Activated gamma-delta T cell (primary cell): Measurements from ENCODE around the gene DNAH8.

ENCODE experiments used
- DNase-seq: peaks from one replicate; lab custom pipeline; 2025; lab: John Stamatoyannopoulos, UW

DNAH8 gene

GRCh38 chr6:38796850-38797249, 81.7 kb downstream of the DNAH8 start:
- DNase-seq: no peak

DNA sequence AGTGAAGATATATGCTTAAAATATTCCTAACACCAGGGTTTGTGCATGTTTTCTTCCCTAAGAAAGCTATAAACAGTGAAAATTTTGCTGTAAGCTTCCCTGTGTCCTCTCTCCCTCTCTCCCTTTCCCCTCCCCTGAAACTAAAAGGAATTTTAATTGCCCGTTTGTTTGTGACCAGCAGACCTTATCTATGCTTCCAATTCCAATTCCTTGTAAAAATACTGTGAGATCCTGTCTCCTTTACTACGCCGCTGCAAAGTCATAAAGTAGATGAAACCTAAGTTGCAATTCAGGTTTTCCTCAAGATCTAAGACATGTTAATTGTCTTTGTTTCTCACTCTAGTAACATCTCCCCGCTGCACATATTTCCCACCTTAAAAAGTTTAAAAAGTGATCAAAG, 82.3 kb downstream of the DNAH8 start:
- no peak for DNase-seq

GRCh38 chr6:38799529-38800184, 84.5 kb downstream of the DNAH8 start:
- no peak for DNase-seq

- no peak for DNase-seq
Measured at GRCh38 chr6:38801305-38801704, 86.2 kb downstream of the DNAH8 start.

- DNase-seq: no peak
Measured at GRCh38 chr6:38802497-38802896, 87.4 kb downstream of the DNAH8 start.

DNA sequence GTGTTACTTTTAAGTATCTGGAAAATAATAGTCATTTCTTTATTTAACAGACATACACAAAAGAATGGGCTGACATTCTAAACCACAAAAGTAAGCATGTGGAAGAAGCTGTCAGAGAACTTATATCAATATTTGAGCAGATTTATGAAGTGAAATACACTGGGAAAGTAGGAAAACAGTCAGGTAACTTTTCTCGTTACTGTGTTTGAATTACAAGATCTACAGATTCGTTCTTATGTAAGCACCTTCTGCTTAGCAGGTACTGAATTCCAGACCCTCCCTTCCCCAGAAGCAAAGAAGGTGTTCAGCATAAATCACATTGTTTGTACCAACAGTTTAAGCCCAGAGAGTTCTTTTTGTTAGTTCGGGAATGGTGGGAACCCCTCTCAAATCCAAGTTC, 88.0 kb downstream of the DNAH8 start:
- no peak for DNase-seq

GRCh38 chr6:38804358-38804757, 89.2 kb downstream of the DNAH8 start:
- no peak for DNase-seq

DNA sequence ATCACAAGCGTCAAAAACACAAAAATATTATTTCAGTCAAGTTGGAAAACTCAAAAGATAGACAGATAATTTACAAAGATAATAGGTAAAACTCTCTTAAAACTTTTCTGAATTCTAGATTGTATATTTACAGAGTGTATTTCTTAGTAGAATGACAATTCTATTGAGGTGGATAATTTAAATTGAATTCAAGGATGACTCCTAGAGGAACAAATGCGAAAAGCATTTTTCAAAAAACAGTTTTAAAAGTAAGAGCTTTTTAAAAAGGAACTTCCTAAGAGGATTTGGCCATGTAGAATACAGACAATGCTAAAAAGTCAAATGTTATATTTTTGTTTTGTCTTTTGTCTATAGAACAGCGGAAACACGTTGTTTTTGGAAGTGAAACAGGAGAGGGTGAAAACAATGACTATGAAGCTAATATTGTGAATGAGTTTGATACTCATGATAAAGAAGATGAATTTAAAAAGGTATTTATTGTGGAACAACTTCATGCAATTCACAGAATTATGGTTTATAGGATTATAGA, 90.1 kb downstream of the DNAH8 start:
- no peak for DNase-seq

GRCh38 chr6:38805692-38806091, 90.6 kb downstream of the DNAH8 start:
- no peak for DNase-seq

- no peak for DNase-seq
Measured at GRCh38 chr6:38806271-38806670, 91.2 kb downstream of the DNAH8 start.

DNA sequence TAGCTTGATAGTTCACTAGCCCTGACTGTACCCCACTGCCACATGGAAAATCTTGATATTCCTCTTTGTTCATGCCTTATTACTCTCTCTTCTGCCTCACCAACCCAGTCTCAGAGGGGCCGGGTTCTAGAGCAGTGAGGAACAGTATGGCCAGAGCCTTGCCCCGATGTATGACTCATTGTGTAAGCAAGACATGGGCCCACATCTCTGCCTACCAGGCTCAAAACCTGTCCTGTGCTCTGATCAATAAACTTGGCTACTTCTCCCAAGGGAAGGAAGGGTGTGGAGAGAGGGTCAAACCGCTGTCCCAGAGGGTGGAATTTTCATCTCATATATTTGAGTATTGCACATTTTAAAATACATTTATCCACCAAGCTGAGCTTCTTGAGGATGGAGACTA, 91.7 kb downstream of the DNAH8 start:
- no peak for DNase-seq

GRCh38 chr6:38808039-38808438, 92.9 kb downstream of the DNAH8 start:
- no peak for DNase-seq

- no peak for DNase-seq
Measured at GRCh38 chr6:38813041-38813823, 98.1 kb downstream of the DNAH8 start.

GRCh38 chr6:38814761-38815160, 99.7 kb downstream of the DNAH8 start:
- no peak for DNase-seq

DNA sequence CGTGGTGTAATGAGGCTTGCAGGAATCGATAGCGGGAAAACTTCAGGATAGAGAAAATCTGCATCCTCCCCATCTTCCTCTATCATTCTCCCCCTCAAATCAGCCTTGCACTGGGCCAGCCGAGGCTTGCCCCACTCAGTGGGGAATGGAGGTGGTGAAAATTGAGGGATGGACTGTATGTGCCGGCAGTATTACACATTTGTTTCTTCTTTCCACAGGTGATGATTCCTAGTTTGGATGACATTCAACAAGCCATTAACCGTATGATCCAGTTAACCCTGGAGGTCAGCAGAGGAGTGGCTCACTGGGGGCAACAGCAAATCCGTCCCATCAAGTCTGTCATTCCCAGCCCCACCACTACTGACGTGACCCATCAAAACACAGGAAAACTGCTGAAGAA, 100.1 kb downstream of the DNAH8 start:
- DNase-seq: no peak

DNA sequence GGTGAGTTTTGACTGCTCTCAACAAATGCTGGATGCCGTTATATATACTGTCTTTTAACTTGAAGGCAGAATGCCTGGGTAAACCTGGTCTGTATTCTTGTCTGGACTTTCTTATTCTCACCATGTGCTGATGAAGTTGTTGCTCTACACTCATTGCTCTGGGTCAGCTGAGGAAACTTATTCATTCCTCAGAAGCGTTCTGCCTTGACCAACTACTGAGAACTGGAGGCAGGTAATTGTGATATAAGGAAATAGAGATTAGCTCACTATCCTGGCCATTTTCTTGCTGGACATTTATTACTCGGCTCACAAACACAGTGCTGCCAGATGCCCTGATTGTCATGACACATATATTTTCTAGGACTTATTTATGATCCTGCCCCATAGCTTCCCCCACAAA, 103.6 kb downstream of the DNAH8 start:
- DNase-seq: no peak

DNA sequence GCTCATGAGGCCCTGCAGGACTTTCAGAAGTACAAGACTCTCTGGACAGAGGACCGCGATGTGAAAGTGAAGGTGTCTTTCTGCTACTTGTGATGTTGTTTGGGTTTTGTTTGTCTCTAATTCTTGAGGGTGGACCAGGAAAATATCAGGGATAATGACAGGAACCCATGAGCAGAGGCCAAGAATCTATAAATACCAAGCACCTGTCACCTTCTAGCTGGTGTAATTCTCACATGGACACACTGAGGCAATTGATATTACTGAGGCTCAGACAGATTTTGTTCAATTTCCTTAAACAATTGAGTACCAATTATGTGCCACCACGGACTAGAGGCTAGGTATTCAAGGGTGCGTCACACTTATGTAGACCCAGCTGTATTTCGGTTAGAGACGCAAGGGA, 107.9 kb downstream of the DNAH8 start:
- DNase-seq: no peak

- DNase-seq: no peak
Measured at GRCh38 chr6:38824243-38824894, 109.3 kb downstream of the DNAH8 start.

DNA sequence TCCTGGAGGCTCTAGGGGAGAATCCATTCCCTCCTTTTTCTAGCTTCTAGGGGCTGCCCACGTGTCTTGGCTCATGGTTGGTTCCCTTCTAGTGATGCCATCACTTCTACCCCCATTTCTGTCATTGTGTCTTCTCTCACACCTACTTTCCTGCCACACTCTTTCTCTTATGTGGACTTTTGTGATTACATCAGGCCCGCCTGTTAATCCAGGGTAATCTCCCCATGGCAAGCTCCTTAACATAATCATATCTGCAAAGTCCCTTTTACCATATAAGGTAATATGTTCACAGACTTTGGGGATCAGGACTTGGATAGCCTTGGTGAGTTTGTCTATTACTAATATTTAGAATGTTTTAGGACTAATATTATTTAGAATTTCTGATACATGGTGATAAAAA, 111.9 kb downstream of the DNAH8 start:
- no peak for DNase-seq

GRCh38 chr6:38831865-38832264, 116.8 kb downstream of the DNAH8 start:
- DNase-seq: no peak

GRCh38 chr6:38833320-38833719, 118.2 kb downstream of the DNAH8 start:
- no peak for DNase-seq

- DNase-seq: no peak
Measured at GRCh38 chr6:38836585-38836984, 121.5 kb downstream of the DNAH8 start.

DNA sequence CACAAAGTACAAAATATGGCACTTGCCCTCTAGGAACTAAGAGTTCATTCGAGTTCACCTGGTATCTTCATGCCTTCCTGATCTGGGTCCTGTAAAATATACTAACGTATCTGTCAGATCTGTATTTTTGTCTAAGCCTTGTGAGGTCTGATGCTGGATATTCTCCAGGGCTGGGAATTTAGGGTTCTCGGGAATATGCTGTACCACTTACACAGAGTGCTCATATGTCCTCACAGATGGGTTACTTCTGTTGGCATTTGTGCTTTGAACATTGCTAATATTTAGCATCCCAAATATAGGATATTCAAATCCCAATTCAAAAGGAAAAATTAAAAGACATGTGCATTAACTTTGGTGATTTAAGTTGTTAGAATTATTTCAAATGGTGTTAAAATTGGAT, 122.0 kb downstream of the DNAH8 start:
- no peak for DNase-seq
